GM18499 (cell line): Measurements from ENCODE around the gene MPG.
"Not testable (repeated sequence)": the region's sequence is repeated elsewhere in the genome, so short reads cannot be mapped to it uniquely, and the experiment has no call there.

Source experiments
- ATAC-seq: cut with Tn5 transposase; IDR thresholded peaks from one replicate; pipeline ENCODE4 v1.9.1; 2021; ENCODE audit warnings: moderate number of reproducible peaks; ENCODE audit not compliant: insufficient read depth, unreplicated experiment

The MPG gene, protein sequence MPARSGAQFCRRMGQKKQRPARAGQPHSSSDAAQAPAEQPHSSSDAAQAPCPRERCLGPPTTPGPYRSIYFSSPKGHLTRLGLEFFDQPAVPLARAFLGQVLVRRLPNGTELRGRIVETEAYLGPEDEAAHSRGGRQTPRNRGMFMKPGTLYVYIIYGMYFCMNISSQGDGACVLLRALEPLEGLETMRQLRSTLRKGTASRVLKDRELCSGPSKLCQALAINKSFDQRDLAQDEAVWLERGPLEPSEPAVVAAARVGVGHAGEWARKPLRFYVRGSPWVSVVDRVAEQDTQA

DNA sequence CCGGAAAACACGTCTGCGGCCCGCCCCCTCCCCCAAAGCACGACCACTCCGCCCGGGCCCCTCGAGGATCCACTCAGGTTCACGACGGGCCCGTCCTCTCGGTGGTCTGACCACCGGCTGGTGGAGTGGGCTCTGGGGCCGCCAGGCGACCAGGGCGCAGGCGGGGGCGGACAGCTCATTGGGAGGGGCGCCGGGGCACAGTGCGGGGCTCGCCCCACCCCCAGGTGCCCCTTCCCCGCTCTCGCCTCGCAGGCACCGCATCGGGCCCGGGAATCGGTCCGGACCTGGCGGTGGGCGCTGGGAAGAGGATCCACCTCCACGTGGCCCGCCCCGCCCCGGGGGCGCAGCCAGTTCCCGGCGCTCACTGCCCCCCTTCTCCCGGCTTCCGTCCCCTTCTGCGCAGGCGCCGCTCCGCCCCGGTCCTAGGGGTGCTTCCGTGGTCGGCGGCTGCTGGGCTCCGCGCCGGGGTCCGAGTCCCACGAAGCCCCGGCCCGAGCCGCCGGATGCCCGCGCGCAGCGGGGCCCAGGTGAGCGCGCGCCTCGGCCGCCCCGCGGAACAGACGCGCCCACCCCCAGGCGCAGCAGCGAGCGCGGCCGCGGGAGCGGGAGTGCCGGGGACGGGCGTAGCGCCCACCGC, at the start of gene MPG:
TSS of gene MPG (plus strand) at position 419 of the 637 bp plus-strand sequence. CDS start at position 504, 85 bp downstream.
- no peak for ATAC-seq

DNA sequence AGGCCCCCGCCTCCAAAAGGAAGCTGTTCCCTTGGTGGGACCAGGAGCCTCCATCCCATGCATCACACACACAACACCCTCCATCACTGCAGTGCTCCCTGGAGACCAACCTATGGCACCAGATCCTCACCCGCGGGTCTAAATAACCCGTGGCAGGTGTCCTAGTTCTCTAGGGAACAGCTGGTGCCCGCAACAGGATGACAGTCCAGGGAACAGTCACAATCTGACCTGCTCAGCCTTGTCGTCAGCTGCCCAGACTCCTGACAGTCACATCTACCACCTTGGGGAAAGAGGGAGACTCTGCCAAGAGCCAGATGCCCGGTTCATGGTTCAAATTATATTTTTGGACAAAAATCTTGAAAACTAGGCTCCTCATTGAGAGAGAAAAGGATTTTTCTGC, 47.4 kb upstream of the MPG start:
- not testable (repeated sequence) for ATAC-seq

DNA sequence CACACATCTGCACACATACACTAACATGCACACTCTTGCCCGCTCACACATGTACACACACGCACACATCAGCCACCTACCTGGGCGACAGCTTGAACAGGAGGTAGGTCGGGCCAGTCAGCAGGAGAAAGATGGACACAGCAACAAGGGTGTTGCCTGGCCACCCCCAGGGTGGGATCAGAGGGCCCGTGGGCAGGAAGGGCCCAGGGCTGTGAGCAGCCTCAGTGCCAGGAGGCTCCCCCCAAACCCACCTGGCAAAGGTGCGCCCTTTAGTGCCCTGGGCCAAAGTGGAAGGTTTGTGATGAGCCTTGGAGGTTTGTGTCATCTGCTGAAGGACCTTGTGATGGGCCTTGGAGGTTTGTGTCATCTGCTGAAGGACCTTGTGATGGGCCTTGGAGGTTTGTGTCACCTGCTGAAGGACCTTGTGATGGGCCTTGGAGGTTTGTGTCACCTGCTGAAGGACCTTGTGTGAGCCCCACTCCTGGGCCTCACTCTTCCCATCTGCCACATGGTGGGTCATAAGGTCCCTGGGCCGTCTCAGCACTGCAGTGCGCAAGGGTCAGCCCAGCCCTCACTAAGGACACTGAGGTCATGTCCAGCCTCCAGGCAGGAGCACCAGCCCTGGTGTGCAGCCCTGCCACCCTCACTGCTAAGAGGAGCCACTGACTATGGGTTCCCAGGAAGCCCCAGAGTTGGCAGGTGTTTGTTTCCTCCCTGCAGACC, 44.7 kb upstream of the MPG start:
- ATAC-seq: not testable (repeated sequence)

DNA sequence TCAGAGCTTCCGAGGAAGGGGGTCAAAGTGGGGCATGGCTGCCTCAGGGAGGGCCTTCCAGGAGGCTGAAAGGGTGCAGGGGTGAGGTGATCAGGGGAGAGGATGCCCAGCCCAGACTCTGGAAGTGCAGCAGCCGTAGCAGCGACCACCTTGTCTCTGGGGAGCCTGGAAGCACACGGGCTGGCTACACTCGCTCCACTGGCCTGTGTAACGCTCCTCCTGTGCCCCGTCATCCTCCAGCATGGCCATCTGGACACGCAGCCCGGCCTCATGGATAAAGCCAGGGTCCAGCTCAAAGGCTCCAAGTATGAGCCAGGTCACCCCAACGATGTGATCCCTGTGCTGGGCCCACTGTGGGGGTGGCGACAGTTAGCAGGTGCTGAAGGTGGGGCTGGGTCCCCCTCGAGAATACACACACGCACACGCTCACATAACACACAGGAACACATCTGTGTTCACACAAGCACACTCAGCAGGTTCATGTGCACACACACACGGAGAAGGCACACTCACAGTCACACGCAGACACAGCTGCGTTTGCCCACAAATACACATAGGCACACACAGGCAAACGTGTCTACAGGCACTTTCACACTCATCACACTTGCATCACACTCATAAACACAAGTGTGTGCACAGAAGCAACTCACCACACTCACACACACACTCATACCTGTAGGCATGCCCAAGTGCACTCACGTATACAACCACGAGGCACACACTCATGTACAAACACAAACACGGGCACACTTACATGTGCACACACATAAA, 44.0 kb upstream of the MPG start:
- ATAC-seq: no peak

DNA sequence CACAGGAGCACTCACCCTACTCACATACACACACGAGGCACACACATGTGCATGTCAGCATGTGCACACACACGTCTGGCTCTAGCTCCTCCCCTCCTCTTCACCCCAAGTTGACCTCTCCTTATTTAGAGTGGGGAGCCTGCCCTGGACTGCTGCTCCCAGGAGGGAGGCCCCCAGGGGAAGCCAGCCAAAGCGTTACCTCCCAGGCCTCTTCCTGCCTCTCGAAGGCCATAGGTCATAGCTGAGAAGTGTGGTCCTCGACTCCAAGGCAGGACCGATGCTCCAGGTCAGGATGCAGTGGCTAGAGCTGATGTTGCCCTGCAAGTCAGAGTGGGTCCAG, 43.4 kb upstream of the MPG start:
- ATAC-seq: no peak

DNA sequence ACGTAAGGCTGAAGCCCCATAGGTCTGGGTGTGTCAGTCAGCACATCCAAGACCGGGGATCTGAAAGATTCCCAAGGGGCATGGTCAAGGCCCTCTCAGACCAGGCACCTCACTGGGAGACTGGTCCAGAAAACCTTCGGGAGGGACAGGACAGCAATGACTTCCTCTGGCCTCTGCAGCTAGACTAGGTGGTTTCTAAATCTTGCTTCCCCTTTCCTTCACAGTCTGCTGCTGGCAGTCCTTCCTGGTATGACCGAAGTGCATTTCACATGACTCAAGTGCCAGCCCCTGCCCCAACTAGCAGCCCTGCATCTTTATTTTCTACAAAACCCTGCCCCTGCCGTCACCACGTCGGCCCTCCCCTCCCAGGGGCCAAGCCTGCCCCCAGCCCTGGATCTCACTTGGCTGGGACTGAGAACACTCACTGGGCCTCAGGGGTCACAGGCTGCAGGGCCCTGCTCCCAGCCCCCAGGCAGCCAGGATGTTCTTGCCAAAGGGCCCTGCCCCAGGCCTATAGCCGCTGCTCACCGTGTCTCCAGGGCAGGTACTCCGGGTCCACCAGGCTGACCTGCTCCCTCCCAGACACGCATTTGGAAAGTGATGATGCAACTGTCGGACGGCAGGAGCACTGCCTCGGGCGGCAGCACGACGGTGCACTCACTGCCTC, 42.9 kb upstream of the MPG start:
- ATAC-seq: no peak

DNA sequence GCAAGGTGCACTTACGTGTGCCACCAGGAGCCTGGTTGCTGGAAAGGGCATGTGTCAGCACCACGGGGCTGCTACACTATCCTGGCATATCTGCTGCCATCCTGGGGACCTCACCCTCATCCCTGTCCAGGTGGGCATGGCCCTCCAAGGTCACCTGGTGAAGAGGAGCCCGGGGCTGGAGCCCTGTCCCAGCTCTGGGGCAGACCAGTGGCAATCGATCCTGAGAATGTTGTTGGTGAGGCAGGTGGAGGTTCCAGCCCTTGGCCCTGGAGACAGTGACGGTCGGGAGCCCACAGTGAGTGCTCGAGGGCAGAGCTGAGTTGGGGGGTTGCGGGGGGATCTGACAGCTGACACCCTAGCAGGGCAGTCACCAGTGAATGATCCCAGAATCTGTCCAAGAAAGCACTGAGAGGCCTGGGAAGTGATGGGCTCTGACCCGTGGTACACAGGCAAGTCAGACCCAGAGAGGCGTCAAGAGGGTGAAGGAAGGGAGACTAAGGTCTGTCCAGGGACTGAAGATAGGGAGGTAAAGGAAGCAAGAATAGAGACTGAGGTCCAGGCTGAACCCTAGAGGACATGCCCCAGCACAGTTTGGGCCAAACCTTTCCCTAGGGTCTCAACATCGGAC, 42.2 kb upstream of the MPG start:
- no peak for ATAC-seq

DNA sequence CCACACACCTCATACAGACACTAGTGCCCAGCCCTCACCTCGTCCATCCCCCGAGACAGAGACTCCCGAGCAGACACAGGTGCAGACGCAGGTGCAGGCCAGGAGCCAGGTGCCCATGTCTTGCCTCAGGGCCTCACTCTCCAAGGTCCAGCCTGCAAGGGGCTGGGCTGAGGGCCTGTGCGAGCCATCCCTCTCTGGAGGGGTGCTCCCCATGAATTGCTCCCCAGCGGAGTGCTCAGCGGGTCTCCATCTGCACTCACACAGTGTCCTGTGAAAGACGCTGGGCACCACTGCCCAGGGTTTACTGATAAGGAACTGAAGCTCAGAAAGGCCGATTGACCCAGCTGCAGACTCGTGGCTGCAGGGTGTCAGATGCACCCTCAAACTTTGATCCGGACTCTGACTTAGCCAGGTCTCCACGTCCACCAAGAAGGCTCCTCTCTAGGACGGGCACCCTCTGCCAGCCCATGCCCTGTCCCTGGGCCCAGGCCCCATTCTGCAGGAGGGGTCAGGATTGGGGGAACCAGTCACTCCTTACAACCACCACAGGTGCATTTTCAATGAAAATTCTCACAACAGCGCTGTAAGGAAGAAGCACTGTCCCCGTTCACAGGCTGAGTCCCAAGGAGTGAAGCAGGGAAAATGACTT, 41.6 kb upstream of the MPG start:
- no peak for ATAC-seq

DNA sequence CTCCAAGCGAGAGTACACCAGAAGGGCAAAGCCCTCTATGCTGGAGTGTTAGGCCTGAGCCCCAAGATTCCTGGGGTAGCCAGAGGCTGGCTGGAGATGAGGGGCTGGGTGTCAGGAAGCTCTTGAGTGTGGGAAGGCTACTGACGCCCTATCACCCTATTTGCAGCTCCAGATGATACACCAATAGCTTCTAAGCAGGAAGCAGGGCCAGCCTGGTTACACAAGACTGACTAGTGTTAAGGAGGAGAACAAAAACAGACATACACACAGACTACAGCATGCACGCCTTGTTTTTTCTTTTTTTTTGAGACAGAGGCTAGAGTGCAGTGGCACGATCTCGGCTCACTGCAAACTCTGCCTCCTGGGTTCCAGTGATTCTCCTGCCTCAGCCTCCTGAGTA, 40.5 kb upstream of the MPG start:
- no peak for ATAC-seq

DNA sequence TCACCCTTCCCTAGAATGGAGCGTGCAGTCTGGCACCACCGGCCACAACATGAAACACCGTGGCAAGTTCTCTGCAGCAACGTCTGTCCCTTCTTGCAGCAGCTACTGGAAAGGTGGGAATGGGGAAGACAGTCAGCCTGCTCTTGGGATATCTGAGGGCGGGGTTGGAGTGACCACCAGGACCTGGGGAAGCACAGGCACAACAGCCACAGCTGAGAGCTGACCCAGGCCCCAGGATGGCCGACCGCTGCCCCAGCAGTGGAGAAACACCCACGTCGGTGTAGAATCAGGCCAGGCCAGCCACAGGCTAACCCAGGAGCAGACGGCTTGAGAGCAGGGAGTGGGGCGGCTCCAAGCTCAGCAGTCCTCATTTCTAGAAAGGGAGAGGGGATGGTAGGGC, 39.8 kb upstream of the MPG start:
- not testable (repeated sequence) for ATAC-seq

DNA sequence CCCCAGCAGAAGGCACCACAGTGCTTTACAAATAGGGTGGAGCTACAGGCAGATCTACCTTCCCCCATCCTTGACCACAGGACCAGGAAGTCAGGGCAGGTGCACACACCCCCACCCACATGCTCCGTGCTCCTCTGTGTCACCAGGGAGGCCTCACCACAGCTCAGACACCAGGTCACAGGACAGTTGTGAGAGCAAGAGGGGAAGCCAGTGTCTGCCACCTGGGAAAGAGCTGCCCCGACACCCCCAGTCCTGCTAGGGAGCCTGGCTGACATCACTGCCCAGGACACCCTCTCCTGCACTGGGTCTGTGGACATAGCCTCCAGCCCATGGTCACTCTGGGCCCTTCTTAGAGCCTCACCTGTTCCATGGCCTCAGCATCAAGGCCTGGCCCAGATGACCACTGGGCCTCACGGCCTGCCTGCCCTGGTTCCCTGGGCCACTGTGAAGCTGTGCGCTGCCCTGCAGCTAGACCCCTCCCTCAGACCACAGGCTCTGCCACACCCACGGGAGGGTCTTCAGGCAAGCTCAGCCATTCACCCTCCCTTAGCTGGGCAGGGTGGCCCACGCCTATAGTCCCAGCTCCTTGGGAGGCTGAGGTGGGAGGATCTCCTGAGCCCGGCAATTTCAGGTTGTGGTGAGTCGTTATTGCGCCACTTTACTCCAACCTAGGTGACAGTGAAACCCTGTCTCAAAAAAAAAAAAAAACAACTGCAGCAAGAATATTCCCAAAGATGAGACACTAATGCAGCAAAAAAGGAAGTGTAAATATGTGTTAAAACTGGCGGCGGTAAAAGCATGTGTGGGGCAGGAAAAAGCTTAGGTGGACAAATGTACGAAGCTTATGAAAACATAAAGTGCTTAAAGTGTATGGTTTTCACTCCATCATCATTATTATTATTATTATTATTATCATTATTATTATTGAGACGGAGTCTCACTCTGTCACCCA, 38.8 kb upstream of the MPG start:
- ATAC-seq: no peak

DNA sequence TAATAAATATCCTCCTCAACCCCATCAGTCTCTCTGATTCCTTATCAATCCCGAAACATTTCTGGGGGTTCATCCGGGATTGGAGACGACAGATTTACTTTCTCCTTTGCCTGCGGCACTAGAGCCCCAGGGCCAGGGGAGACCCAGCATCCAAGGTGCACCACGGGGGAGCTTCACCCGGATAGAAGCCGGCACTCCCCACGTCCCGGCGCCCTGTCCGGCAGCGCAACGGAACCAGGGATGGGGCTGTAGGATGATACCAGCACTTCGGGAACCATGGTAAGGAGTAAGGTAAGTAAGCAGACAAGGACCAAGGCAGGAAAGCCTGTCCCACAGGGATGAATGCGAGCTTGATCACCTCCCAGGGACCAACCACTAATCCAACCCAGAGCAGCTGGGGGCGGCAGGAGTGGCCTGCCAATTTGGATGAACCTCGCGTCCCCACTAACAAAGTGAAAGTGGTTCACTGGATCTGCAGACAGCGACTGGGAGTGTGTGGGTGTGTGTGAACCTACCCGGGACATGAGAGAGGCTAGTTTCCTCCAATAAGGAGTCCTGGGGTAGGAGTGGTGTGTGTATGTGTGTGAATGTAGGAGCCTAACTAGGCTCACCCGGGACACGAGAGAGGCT, 36.5 kb upstream of the MPG start:
- no peak for ATAC-seq

DNA sequence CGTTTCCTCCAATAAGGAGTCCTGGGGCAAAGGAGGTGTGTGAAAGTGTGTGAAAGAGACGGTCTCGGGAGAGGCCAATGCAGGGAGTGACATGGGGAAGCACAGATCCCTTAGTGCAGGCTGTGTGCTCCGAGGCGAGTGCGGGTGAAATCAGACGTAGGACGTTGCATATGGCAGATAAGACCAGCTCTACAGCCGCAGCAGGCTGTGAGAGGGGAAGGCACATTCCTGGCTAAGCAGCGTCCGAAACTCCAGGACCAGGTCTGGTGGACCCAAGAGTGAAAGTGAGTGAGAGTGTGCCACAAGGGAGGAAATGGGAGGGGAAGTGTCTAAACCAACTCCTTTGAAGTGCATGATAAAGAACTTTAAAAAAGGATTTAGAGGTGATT, 36.0 kb upstream of the MPG start:
- ATAC-seq: no peak

DNA sequence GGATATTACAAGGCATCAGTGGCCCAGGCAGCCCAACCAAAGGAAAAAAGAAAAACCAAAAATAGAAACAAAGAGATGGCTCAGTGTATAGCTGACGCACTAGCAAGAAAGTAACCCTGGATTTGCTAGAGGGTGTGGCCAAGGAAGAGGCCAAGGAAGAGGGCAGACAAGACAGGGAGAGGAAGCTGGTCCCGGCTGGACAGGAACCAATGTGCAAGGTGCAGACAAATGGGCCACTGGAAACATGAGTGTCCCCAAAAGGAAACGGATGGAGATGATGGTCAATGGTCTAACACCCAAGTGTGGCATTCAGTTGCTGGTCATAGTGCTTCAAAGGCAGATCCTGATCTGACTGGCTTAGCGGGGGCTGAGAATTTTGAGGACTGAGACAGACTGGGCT, 35.3 kb upstream of the MPG start:
- no peak for ATAC-seq

DNA sequence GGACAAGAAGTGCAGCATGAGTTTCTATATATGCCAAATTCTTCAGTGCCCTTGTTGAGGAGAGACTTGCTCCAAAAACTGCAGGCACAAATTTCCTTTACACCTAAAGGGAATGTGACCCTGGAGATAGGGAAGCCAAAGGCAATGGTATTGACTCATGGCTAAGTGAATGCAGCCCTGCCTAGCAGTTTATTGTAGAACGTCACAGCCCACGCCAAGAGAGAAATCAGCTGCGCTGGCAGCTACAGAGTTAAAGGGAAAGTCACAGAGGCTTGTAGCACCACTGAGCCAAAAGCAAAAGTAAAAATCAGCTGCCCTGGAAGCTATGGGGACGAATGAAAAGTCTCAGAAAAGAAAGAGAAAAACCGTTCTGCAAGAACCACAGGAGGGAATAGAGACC, 34.7 kb upstream of the MPG start:
- ATAC-seq: no peak

DNA sequence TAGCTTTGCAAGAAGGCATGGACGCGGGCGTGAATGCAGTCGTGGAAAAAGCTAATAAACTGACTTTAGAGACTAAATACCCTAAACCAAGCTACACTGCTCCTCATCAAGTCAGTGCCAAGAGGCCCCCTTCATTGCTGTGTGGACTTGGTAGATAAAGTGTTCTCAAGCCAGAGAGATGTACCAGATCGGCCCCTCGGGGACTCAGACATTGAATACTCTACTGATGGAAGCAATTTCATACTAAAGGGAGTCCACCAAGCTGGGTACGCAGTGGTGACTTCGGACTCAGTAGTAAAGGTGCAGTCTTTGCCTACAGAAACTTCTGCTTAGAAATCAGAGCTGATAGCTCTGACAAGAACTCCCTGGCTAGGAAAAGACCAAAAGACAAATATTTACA, 33.4 kb upstream of the MPG start:
- ATAC-seq: no peak

DNA sequence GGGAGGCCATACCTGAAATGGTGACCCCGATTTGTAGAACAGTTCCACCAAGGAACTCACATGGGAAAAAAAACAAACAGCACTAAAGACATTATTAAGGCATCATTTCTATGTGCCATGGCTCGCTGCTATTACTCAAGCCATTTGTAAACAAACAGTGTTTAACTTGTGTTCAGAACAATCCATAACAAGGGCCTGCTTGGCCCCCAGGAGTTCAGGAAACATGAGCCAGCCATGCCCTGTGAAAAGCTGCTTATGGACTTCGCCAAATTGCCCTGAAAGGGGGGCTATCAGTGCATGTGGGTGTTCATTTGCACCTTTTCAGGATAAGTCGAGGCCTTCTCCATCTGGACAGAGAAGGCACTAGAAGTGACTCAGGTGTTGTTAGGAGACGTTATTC, 32.6 kb upstream of the MPG start:
- no peak for ATAC-seq

DNA sequence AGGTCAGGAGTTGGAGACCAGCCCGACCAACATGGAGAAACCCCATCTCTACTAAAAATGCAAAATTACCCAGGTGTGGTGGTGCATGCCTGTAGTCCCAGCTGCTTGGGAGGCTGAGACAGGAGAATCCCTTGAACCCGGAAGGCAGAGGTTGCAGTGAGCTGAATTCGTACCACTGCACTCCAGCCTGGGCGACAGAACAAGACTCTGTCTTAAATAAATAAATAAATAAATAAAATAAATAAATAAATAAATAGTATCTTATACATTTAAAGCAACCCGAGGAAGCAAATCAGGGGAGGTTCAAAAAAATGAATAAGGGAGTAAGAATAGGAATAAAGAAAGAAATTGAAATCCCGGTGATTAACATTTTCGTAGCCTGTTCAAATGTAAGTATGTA, 31.5 kb upstream of the MPG start:
- not testable (repeated sequence) for ATAC-seq
